Urinary bladder (tissue), 4 donors: ENCODE data around the gene LTBR. TPM values are rescaled to one million over a fixed set of nuclear protein-coding genes. Genes with fewer than 3 reads are reported as not detected.

Experiments used
- DNase-seq: peaks from one replicate; pipeline ENCODE4 v3.0.0-alpha.2; 2015; ENCODE audit errors: extremely low spot score
- H3K27ac ChIP-seq: one replicate; pipeline ENCODE4 v1.5.1; 2013; ENCODE audit warnings: low read depth, mild to moderate bottlenecking, moderate library complexity
- H3K36me3 ChIP-seq: one replicate; pipeline ENCODE4 v1.6.1; 2013; ENCODE audit warnings: mild to moderate bottlenecking, moderate library complexity; ENCODE audit not compliant: insufficient read depth
- H3K4me1 ChIP-seq: one replicate; pipeline ENCODE4 v1.6.1; 2013; ENCODE audit warnings: mild to moderate bottlenecking, moderate library complexity; ENCODE audit not compliant: insufficient read depth
- H3K4me3 ChIP-seq: one replicate; pipeline ENCODE4 v1.5.1; 2013; ENCODE audit warnings: low read depth, low read length
- WGBS: extraction: QIAGEN DNeasy Blood & Tissue Kit; methylation state at CpG from one replicate; pipeline ENCODE4 v1.1.7; 2013; 5-methylcytosine and 5-hydroxymethylcytosine counted together
- polyA plus RNA-seq: library from polyadenylated mRNA; stranded (reverse); fragments of 200-250 nt; gene quantifications from one replicate; pipeline ENCODE4 v1.2.3, GENCODE V29; 2013
- total RNA-seq: library from RNA; depleted of rRNA; stranded (reverse); fragments of >200 nt; gene quantifications from one replicate; pipeline ENCODE4 v1.2.3, GENCODE V29; 2014
- donor health status: healthy with polysubstance abuse.
- donor health status: healthy.

LTBR gene
- total and polyA plus RNA-seq, 2 donors, result 29.6 to 126 TPM

GRCh38 chr12:6355491-6356373, 28.2 kb upstream of the LTBR start:
- no peaks in the 10 kb centered on the region for H3K4me1 ChIP-seq
- H3K27ac ChIP-seq, result no peak overlapping the region
- 75% methylated on average over 8 of the region's 8 CpGs for WGBS
- H3K4me3 ChIP-seq, result no peak overlapping the region
- no peak for DNase-seq
- H3K36me3 ChIP-seq, result no peaks in the 10 kb centered on the region

- H3K27ac ChIP-seq, result no peak overlapping the region
- H3K4me1 ChIP-seq, result no peaks in the 10 kb centered on the region
- DNase-seq, result no peak
- no peak overlapping the region for H3K4me3 ChIP-seq
- no peaks in the 10 kb centered on the region for H3K36me3 ChIP-seq
- WGBS, result 78% methylated on average over 5 of the region's 5 CpGs
These were observed 27.6 kb upstream of the LTBR start for GRCh38 chr12:6356374-6356820.

DNA sequence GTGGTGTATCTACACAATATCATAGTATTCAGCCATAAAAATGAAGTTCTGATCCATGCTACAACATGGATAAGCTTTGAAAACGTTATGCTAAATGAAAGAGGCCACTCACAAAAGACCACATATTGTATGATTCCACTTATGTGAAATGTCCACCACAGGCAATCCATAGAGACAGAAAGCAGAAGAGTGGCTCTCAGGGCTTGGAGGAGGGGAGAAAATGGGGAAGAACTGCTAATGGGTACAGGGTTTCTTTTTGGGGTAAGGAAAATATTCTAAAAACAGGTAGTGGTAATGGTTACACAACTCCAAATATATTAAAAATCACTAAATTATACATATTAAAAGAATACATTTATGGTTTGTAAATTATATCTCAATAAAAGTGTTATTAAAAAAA, 25.1 kb upstream of the LTBR start:
- no peaks in the 10 kb centered on the region for H3K36me3 ChIP-seq
- H3K4me1 ChIP-seq, result no peaks in the 10 kb centered on the region
- no peak overlapping the region for H3K4me3 ChIP-seq
- no peak for DNase-seq
- WGBS, result 76% methylated on average over 1 of the region's 1 CpG
- no peak overlapping the region for H3K27ac ChIP-seq

GRCh38 chr12:6360080-6360571, 23.8 kb upstream of the LTBR start:
- H3K4me3 ChIP-seq, result no peak overlapping the region
- no peak for DNase-seq
- WGBS, result 82% methylated on average over 7 of the region's 7 CpGs
- H3K36me3 ChIP-seq, result no peaks in the 10 kb centered on the region
- H3K4me1 ChIP-seq, result no peaks in the 10 kb centered on the region
- no peak overlapping the region for H3K27ac ChIP-seq

- 71% methylated on average over 11 of the region's 11 CpGs for WGBS
- Histone ChIP-seq H3K4me3 (no peak overlapping the region), H3K4me1 (no peaks in the 10 kb centered on the region), H3K36me3 (no peaks in the 10 kb centered on the region), H3K27ac (no peak overlapping the region)
- no peak for DNase-seq
These were observed 23.1 kb upstream of the LTBR start for GRCh38 chr12:6360578-6361490.

DNA sequence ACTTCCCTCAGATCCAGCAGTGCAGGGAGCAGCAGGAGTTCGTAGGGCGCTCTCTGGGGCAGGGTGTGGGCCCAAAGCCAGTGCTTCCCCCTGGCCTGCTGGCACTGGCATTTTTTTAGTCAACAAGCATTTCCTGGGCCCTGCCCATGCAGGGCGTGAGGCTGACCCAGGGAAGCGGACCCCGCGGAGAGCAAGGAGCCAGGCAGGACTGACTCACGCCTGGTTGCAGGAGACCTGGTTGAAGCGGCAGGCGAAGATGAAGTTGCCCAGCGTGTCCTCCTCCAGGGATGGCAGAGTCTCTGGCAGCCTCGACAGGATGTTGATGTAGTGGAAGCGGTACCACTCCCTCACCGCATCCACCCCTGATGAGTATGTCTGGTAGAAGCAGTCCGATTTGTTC, 22.1 kb upstream of the LTBR start:
- DNase-seq, result no peak
- no peaks in the 10 kb centered on the region for H3K36me3 ChIP-seq
- 79% methylated on average over 14 of the region's 14 CpGs for WGBS
- H3K4me3 ChIP-seq, result no peak overlapping the region
- H3K27ac ChIP-seq, result no peak overlapping the region
- H3K4me1 ChIP-seq, result no peaks in the 10 kb centered on the region

GRCh38 chr12:6362403-6362802, 21.6 kb upstream of the LTBR start:
- 78% methylated on average over 3 of the region's 3 CpGs for WGBS
- Histone ChIP-seq H3K4me3 (no peak overlapping the region), H3K36me3 (no peaks in the 10 kb centered on the region), H3K27ac (no peak overlapping the region), H3K4me1 (no peaks in the 10 kb centered on the region)
- no peak for DNase-seq

DNA sequence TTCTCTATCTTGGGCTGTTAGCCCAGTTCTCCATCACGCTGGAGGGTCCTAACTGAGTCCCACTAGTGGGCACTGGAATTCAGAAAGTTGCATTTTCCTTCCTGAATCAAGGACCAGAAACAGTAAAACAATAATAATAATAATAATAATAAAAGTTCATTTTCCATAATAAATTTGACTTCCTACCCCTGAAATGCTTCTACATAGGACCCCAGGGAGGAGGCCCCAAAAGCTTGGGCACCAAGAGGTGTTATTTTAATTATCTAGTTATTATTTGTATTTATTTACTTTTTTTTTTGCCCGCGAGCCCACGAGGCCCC, 21.0 kb upstream of the LTBR start:
- no peak for DNase-seq
- Histone ChIP-seq H3K4me3 (no peak overlapping the region), H3K36me3 (no peaks in the 10 kb centered on the region), H3K27ac (peak overlapping the region; percentile 97), H3K4me1 (no peaks in the 10 kb centered on the region)
- 14% methylated on average over 4 of the region's 4 CpGs for WGBS

- DNase-seq, result no peak
- WGBS, result 3% methylated on average over 59 of the region's 59 CpGs
These were observed 20.5 kb upstream of the LTBR start for GRCh38 chr12:6363330-6364043.

GRCh38 chr12:6364044-6364374, 20.0 kb upstream of the LTBR start:
- DNase-seq, result no peak
- WGBS, result 36% methylated on average over 15 of the region's 15 CpGs
- Histone ChIP-seq H3K36me3 (no peaks in the 10 kb centered on the region), H3K4me3 (peak overlapping the region; percentile 47), H3K27ac (peak overlapping the region; percentile 97), H3K4me1 (no peaks in the 10 kb centered on the region)

More at GRCh38 chr12:6363330-6364043, 20.5 kb upstream of the LTBR start:
- Histone ChIP-seq H3K27ac (peak overlapping the region; percentile 97), H3K36me3 (no peaks in the 10 kb centered on the region), H3K4me1 (no peaks in the 10 kb centered on the region), H3K4me3 (peak overlapping the region; percentile 47)

- 55% methylated on average over 11 of the region's 11 CpGs for WGBS
- no peak overlapping the region for H3K27ac ChIP-seq
- no peak for DNase-seq
These were observed 16.6 kb upstream of the LTBR start for GRCh38 chr12:6367065-6367968.

DNA sequence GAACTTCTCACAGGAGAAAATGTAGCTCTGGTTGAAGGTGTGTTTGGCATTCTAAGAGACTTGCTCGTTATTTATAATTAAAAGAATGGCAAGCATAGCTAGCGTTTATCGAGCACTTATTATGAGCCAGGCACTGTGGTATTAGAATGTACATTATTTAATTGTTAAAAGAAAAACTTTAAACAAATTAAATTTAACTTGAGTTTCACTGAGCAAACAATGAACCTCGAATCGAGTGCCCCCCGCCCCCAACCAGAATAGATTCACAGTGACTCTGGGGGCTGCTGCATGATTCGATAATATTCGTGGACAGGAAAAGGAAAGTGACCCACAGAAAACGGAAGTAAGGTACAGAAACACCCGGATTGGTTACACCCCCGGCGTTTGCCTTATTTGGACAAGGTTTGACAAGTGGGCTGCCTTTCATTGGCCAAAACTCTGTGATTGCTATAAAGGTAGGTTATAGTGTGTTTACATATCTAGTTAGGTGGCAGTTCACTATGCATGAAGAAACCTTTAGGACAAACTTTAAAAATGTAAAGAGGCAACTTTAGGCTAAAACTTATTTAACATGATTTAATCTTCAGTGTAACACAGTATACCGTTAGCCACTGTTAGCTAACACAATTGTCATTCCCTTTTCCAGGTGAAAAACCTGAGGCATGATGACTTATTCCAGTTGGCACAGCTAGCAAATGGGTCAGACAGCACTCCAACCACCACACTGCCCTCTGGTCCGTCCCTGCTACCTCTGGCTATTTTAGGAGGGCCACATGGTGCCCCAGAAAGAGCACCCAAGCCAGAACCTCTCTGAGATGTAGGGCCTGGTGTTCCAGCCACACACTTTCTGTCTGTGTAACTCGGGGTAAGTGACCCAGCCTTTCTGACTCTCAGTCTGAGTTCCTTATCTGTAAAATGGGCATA, 15.7 kb upstream of the LTBR start:
- Histone ChIP-seq H3K36me3 (no peaks in the 10 kb centered on the region), H3K4me3 (no peak overlapping the region), H3K27ac (no peak overlapping the region), H3K4me1 (no peaks in the 10 kb centered on the region)
- DNase-seq, result no peak
- WGBS, result 74% methylated on average over 15 of the region's 15 CpGs

More at GRCh38 chr12:6367065-6367968, 16.6 kb upstream of the LTBR start:
- no peaks in the 10 kb centered on the region for H3K4me1 ChIP-seq
- no peaks in the 10 kb centered on the region for H3K36me3 ChIP-seq
- H3K4me3 ChIP-seq, result no peak overlapping the region
